ENCODE results near the gene DTL. TPM values are rescaled to one million over a fixed set of nuclear protein-coding genes. Genes with fewer than 3 reads are reported as not detected.

The DTL gene
- total and polyA plus RNA-seq, 2 experiments from 2014 or later: 8.2 to 9.7 TPM

DNA sequence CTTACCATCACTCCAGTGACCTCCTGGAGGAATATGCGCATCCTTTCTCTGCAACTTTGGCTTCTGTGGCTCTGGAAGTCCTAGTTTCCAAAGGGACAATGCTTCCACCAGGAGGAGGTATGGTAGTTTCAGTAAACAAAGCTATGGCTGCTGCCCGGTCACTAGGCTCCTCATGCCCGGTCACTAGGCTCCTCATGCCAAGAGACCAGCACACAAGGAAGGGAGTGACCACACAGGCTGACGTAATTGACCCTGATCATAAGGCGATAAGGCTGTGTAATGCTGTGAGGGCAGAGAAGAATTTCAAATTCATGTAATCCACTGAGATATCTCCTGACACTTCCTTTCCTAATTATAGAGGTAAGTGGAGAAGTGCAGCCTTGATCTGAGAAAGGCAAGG, 102.9 kb downstream of the DTL start:
- Histone ChIP-seq H4K20me1 (ENCODE audit: insufficient read depth) (no peaks in the 10 kb centered on the region), H3K9ac (no peak overlapping the region), H2AFZ (no peak overlapping the region), H3K36me3 (ENCODE audit: low read depth) (no peaks in the 10 kb centered on the region), H3K4me1 (ENCODE audit: insufficient read depth) (no peaks in the 10 kb centered on the region), H3K4me2 (ENCODE audit: unreplicated experiment) (no peak overlapping the region), H3K79me2 (ENCODE audit: insufficient read depth) (no peaks in the 10 kb centered on the region), H3K9me2 (ENCODE audit: insufficient read depth) (no peaks in the 10 kb centered on the region), H3K9me3 (ENCODE audit: low read depth) (no peaks in the 10 kb centered on the region), H3K4me3 (no peak overlapping the region), H3K27ac (no peak overlapping the region), H3K27me3 (replicated peaks; ENCODE audit: insufficient read depth) (no peaks in the 10 kb centered on the region), H3F3A (ENCODE audit: insufficient read depth) (no peaks in the 10 kb centered on the region)
- TF ChIP-seq EZH2phosphoT487 (IDR thresholded peaks at IDR 0.05; ENCODE audit: insufficient read depth, low read depth) (no peak), EZH2 (IDR thresholded peaks at IDR 0.05; ENCODE audit: insufficient read depth, poor library complexity, severe bottlenecking) (no peak)
- no peak for DNase-seq
- in situ Hi-C loops (cut with MboI): no loop called here
- WGBS, 2 experiments (ENCODE audit: low coverage in 1 of 2, low lambda C conversion rate in 2 of 2, missing lambda C conversion rate in 2 of 2): 95 to 97% methylated on average over 5 of the region's 5 CpGs

DNA sequence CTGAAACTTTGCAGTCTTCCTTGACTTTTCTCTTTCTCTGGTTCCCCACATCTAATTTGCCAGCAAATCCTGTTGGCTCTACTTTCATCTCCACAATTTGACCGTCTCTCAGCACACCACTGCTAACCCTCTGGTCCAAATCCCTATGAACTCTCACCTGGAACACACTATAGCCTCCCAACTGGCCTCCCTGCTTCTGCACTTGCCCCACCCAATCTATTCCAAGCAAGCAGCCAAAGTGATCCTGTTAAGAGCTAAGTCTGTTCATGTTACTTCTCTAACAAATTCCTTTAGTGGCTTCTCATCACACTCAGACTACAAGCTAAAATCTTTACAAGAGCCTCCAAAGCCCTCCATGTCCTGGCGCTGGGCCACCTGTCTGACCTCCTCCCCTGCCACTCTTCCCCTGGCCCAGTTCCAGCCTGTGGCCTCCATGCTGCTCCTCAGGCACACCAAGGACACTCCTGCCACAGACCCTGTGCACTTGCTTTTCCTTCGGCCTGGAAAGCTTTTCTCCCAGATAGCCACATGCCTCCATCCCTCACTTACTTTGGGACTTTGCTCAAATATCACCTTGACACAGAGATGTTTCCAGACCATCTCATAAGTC, 104.1 kb downstream of the DTL start:
- no peak overlapping the region for H3K9ac ChIP-seq
- H2AFZ ChIP-seq: no peak overlapping the region
- H3K27me3 ChIP-seq (replicated peaks; ENCODE audit: insufficient read depth): no peaks in the 10 kb centered on the region
- WGBS, 2 experiments (ENCODE audit: low coverage in 1 of 2, low lambda C conversion rate in 2 of 2, missing lambda C conversion rate in 2 of 2): 84 to 92% methylated on average over 3 of the region's 3 CpGs
- H3K4me2 ChIP-seq (ENCODE audit: unreplicated experiment): no peak overlapping the region
- in situ Hi-C loops (cut with MboI): no loop called here
- H3K9me2 ChIP-seq (ENCODE audit: insufficient read depth): no peaks in the 10 kb centered on the region
- TF ChIP-seq EZH2phosphoT487 (IDR thresholded peaks at IDR 0.05; ENCODE audit: insufficient read depth, low read depth) (no peak), EZH2 (IDR thresholded peaks at IDR 0.05; ENCODE audit: insufficient read depth, poor library complexity, severe bottlenecking) (no peak)
- no peak overlapping the region for H3K4me3 ChIP-seq
- no peak for DNase-seq
- H3K79me2 ChIP-seq (ENCODE audit: insufficient read depth): no peaks in the 10 kb centered on the region
- no peaks in the 10 kb centered on the region for H3K36me3 ChIP-seq (ENCODE audit: low read depth)
- no peaks in the 10 kb centered on the region for H3K4me1 ChIP-seq (ENCODE audit: insufficient read depth)
- H4K20me1 ChIP-seq (ENCODE audit: insufficient read depth): no peaks in the 10 kb centered on the region
- H3F3A ChIP-seq (ENCODE audit: insufficient read depth): no peaks in the 10 kb centered on the region
- H3K9me3 ChIP-seq (ENCODE audit: low read depth): no peaks in the 10 kb centered on the region
- no peak overlapping the region for H3K27ac ChIP-seq

DNA sequence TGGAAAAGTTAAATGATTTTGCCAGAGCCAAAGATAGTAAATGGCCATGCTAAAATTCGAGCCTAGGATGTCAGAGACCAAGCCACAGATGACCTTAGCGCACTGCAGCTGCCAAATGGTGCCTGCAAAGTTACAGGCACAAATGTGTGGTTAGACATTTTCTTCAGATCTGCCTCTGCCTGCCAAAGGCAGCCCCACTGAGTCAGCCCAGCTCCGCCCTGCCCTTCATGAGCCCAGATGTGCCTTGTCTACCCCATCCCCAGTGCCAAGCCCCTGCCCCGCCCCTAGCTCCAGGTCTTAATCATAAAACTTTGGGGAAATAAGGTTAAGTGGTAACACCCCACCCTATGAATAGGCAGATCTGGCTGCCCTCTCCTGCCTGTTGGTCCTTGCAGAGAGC, 105.9 kb downstream of the DTL start:
- Histone ChIP-seq H3K27me3 (replicated peaks; ENCODE audit: insufficient read depth) (no peaks in the 10 kb centered on the region), H3K27ac (no peak overlapping the region), H2AFZ (no peak overlapping the region), H3K4me1 (ENCODE audit: insufficient read depth) (no peaks in the 10 kb centered on the region), H3F3A (ENCODE audit: insufficient read depth) (no peaks in the 10 kb centered on the region), H3K36me3 (ENCODE audit: low read depth) (no peaks in the 10 kb centered on the region), H3K4me3 (no peak overlapping the region), H3K79me2 (ENCODE audit: insufficient read depth) (no peaks in the 10 kb centered on the region), H4K20me1 (ENCODE audit: insufficient read depth) (no peaks in the 10 kb centered on the region), H3K9me2 (ENCODE audit: insufficient read depth) (no peaks in the 10 kb centered on the region), H3K9ac (no peak overlapping the region), H3K4me2 (ENCODE audit: unreplicated experiment) (no peak overlapping the region), H3K9me3 (ENCODE audit: low read depth) (no peaks in the 10 kb centered on the region)
- peak; percentile 34 for DNase-seq
- WGBS, 2 experiments (ENCODE audit: low coverage in 1 of 2, low lambda C conversion rate in 2 of 2, missing lambda C conversion rate in 2 of 2): 62 to 65% methylated on average over 4 of the region's 4 CpGs
- TF ChIP-seq EZH2phosphoT487 (IDR thresholded peaks at IDR 0.05; ENCODE audit: insufficient read depth, low read depth): no peak
- TF ChIP-seq EZH2 (IDR thresholded peaks at IDR 0.05; ENCODE audit: insufficient read depth, poor library complexity, severe bottlenecking): no peak
- in situ Hi-C loops (cut with MboI): no loop called here

DNA sequence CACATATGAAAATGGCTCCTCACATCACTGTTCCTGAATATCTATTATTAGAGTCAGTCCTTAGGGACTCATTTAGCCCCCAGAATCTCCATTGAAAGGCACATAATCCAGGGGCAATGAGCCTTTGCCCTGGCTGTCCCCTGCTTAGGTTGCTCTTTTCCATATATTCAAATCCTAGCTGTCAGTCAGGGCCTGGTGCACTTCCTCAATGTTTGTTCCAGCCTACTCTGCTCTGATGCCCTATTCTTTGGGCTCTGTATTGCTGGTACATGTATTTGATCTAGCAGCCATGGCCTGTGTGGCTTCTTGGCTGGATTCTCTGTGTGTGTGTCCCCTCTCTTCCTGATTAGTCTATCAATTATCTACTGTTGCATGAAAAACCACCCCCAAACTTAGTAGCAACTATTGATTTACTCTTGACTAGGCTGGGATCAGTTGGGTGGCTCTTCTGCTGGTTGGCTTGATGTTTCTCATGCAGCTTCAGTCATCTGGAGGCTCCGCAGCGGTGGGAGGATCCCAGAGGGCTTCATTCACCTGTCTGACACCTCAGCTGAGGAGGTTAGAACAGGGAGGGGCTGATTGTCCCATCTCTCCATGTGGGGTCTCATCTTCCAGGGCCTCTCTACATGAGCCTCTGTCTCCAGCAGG, 107.5 kb downstream of the DTL start:
- H3K4me1 ChIP-seq (ENCODE audit: insufficient read depth): no peaks in the 10 kb centered on the region
- no peaks in the 10 kb centered on the region for H3F3A ChIP-seq (ENCODE audit: insufficient read depth)
- no peak overlapping the region for H3K4me2 ChIP-seq (ENCODE audit: unreplicated experiment)
- H3K27ac ChIP-seq: no peak overlapping the region
- no peak overlapping the region for H3K4me3 ChIP-seq
- 91 to 100% methylated on average over 2 of the region's 2 CpGs for WGBS, 2 experiments (ENCODE audit: low coverage in 1 of 2, low lambda C conversion rate in 2 of 2, missing lambda C conversion rate in 2 of 2)
- H3K9me3 ChIP-seq (ENCODE audit: low read depth): no peaks in the 10 kb centered on the region
- no peaks in the 10 kb centered on the region for H3K36me3 ChIP-seq (ENCODE audit: low read depth)
- no peaks in the 10 kb centered on the region for H4K20me1 ChIP-seq (ENCODE audit: insufficient read depth)
- H3K79me2 ChIP-seq (ENCODE audit: insufficient read depth): no peaks in the 10 kb centered on the region
- in situ Hi-C loops (cut with MboI): no loop called here
- no peak for DNase-seq
- H2AFZ ChIP-seq: no peak overlapping the region
- H3K27me3 ChIP-seq (replicated peaks; ENCODE audit: insufficient read depth): no peaks in the 10 kb centered on the region
- TF ChIP-seq EZH2phosphoT487 (IDR thresholded peaks at IDR 0.05; ENCODE audit: insufficient read depth, low read depth) (no peak), EZH2 (IDR thresholded peaks at IDR 0.05; ENCODE audit: insufficient read depth, poor library complexity, severe bottlenecking) (no peak)
- no peaks in the 10 kb centered on the region for H3K9me2 ChIP-seq (ENCODE audit: insufficient read depth)
- H3K9ac ChIP-seq: no peak overlapping the region

Measured in GM23248 (cell line).